AG08396 (cell line): ENCODE measurements around the gene ARHGAP10.
"Not testable (repeated sequence)": the region's sequence is repeated elsewhere in the genome, so short reads cannot be mapped to it uniquely, and the experiment has no call there.

Source experiments
- DNase-seq: peaks from one replicate; pipeline ENCODE4 v3.0.0; 2012; ENCODE audit warnings: low spot score, mixed read lengths

ARHGAP10 gene

DNA sequence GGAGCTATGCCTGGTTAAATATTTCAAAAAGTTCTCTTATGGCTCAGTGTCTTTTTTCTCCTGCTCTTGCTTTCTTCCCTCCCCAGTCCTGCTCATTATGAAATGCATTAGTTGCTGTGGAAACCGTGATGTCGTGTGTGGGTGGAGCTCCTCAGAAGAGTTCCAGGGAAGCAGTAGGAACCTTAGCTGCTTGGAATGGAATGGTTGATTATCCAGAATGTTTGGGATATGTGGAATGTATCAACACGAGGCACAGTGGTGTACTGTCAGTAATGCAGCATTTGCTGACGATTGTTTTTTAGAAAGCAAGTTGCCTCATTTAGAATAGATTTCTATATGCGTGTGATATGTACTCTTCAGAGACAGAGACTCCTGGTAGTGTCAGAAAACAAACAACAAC lies 333.2 kb downstream of the ARHGAP10 start:
- DNase-seq: peak; percentile 72

DNA sequence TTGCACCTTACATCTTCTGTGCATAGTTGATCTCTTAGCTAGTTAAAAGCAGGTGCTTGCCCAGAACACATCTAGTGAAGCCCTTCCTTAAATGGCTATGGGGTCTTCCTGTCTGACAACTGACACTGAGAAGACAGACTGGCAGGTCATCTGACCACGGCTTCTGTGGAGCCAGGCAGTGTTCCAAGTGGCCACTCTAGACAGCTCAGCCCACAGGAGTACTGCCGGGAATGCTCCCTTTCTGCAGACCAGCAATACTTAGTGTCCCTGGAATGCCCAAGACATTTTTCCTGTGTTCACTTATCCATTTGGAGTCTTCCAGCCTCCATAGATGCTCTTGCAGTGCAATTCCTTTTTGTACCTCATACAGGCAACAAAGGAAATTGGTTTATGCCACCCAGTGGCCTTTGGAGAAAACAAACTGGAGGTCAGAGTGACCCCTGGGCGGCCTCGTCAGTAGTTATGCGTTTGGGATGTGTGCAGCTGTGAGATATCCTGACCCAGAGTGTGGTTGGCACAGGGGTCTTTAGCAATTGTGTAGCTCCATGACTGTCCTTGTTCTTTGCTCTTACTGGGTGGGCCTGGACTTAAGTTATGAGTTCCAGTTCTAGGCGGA lies 335.5 kb downstream of the ARHGAP10 start:
- DNase-seq: no peak

DNA sequence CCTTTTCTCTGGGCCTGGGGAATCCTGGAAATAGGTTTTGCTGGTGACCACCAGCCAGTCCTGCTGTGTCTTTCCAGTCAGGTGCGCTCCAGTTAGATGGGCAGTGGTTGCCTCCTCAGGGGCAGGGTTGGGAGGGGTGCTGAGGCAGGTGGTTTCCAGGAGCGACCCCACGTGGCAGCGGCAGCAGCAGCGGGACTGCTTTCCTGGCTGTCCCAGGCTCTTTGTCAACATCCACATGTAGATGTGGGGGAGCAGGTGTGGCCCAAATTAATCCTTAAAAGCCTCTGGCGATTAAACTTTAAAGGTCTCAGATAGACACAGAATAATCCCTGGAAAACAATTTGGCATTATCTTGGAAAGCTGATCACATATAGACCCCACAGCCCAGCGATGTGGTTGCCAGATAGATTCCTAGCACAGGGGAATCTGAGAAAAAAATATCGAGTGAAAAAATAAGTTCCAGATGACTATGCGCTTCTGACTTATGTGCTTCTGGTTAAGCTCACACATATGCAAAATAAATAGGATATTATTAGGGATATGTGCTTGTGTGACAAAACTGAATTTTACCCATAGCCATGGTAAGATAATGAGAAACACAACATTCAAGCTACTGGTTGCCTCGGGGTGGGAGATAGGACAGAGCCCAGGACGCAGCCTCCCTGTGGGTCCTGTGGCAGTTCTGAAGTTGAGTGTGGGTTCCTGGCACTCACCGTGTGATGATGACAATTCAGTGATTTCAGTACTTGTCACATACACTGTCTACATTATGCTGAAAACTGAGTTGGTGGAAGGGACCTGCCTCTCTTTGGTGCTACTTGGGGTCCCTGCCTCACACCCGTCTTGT lies 336.4 kb downstream of the ARHGAP10 start:
- DNase-seq: no peak

DNA sequence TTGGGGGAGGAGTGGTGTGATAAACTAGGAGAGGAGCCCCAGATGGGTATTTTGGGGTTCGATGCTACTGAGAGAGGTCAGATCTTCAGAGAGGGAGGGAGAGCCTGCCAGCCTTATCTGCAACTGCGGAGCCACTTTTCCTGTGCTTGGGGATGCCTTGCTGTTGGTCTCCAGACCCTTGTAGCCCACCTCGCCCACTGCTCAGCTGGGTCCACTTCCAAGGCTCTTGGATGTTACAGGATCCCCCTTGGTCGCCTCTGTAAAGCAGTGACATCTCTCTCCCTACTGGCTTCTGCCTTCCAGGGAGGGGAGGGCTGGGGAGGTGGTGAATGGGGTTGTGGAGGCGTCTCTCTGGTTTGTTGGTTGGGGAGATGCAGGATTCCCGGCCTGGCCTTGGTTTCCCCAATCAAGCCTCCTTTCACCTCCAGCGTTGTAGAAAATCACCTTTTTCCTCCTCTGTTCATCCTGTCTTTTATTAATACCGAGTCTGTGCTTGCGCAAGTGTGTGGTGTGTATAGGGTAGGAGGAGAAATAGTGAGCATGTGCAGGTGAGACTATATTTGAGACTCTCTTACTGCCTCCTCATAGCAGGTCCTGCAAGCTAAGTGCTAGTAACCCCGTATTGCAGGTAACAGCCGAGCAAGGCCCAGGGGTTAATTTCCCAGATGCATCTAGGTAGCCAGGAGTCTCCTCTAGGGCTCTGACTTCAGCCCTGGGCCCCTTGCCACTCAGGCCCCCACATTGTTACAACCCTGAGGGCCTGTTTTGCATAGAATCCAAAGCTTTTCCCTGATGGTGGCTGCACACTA lies 337.4 kb downstream of the ARHGAP10 start:
- DNase-seq: no peak

DNA sequence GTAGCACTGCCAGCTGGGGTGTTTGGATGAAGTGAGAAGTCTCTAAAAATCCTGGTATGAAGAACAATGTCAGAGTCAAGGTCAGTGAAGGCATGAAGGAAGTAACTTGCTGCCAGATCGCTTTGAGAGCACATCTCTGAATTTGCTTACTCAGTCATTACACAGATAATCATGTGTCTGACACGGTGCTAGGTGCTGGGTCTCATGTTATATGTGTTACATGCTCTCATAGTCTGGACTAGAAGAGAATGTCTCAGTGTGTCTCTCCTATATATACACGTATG lies 337.9 kb downstream of the ARHGAP10 start:
- no peak for DNase-seq

DNA sequence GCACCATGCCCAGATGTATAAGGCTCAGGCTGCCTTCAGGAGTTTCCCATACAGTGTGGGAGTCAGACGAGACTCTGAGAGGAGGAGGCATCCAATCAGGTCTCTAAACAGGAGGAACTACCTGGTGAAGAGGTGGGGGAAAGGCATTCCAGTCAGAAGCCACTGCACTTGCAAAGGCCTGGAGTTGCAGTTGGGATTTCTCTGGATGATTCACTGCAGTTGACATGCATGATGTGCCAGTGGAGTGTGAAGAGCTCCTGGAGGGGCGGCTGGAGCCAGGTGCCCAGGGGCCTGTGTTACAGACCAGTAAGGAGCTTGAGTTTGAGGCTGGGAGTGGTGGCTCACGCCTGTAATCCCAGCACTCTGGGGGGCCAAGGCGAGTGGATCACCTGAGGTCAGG lies 339.1 kb downstream of the ARHGAP10 start:
- no peak for DNase-seq

DNA sequence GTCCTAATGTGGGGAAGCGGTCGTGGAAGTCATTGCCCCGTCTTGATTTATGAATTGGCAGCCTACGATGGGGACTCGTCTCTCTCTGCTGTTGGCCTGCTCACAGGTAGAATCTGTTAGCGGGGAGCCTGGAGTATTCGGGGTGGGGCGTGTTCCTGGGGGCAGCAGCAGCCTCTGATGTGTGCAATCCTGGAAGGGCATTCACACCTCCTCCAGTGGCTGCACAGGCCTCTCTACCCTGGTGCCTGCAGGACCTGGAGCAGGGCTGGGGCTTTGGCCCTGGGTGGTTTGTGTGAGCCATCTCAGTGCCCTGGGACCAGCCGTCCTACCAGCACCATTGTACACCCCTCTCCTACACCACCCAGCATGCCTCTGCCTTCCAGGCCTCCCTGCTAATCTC lies 340.9 kb downstream of the ARHGAP10 start:
- no peak for DNase-seq

DNA sequence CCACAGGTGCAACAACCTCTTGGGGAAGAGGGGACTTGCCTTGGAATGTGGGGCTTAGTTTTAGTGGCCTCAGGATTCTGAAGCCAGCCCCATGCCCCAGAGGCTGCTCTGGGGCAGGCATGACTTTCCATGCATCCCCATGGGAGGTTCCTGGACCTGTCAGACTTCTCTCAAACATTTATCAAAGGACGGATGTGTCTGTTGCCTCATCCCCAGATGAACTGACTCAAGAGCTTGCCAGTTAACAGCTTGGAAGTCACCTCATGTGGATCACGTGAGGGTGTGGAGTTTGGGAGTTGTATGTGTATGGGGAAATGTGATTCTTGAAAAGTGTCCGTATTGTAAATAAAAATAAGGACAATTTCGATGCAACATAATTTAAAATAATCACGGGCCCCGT lies 341.5 kb downstream of the ARHGAP10 start:
- DNase-seq: no peak

DNA sequence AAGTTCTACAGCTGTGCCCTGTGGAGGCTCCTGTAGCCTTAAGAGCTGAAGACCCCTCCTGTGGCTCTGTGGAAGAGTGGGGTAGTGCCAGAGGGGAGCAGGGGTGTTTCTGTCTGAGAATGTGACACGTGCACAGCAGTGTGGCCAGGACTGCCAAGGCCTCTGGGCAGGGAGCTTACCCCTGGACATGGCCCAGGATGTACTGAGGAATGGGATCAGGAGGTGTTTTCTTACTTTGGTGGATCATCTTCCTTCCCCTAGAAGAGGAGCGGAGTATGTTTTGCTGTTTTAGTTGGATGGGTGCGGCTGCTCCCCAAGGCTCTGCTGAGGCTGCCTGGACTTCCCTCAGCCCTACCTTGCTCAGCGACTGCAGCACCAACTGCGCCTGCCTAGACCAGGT lies 342.6 kb downstream of the ARHGAP10 start:
- no peak for DNase-seq

DNA sequence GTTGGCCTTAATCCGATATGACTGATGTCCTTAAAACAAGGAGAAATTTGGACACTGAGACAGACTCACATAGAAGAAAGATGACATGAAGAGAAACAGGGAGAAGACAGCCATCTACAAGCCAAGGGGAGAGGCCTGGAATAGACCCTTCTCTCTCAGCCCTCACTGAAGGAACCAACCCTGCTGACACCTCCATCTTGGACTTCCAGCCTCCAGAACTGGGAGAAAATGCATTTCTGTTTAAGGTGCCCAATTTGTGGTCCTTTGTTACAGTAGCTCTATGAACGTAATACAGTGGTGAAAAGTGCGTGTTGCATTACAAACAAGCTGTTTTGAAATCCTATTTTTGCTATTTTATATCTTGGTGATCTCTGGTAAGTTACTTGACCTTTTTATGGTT lies 343.6 kb downstream of the ARHGAP10 start:
- DNase-seq: no peak

DNA sequence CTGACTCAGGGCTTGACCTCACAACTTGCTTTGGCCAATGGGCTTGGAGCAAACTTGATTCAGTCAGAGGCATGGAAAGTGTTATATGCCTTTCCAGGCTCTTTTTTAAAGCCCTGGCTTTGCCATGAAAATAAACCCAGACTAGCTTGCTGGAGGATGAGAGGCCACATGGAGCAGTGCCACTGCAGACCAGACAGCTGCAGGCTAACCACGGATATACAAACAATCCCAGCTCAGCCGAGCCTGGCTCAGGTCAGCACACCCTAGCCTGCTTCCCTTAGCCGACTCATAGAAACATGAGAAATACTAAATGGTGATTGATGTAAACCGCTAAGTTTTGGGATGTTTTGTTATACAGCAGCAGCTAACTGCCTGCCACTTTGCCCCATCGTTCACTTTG lies 345.1 kb downstream of the ARHGAP10 start:
- peak; percentile 41 for DNase-seq

DNA sequence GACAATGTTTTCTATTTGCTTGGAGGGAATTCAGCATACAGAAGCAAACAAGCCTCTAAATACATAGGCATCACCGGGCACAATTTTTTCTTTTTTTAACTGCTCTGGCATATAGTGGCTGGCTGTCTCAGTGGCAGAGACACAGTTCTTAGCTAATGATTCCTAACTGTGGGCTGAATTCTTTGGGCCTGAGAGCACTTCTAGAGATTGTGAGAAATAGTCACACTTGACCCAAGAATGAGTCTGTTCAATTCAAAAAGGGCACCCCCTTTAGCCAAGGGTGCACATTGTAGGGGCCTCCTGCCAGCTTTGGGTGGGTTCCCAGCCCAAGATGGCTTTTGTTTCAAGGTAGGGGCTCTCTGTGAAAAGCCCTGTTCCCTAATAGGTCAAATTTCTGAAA lies 345.7 kb downstream of the ARHGAP10 start:
- DNase-seq: no peak

DNA sequence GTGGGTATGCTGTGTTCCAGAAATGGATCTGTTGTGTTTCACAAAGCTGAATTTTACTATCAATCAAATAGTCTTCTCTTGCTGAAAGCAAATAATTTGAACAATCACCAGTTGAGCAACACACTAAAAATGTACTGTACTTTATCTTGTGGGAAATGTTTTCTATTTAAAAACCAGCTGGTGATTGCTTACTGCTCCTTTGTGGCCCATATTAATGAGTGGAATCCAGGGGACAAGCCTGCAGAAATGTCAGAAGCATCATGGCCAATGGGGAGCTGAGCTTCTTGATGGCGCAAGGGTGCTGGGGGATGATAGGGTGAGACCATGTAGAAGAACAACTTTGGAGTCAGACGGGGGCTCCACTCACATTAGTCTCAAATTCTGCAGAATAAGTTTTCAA lies 346.2 kb downstream of the ARHGAP10 start:
- no peak for DNase-seq

DNA sequence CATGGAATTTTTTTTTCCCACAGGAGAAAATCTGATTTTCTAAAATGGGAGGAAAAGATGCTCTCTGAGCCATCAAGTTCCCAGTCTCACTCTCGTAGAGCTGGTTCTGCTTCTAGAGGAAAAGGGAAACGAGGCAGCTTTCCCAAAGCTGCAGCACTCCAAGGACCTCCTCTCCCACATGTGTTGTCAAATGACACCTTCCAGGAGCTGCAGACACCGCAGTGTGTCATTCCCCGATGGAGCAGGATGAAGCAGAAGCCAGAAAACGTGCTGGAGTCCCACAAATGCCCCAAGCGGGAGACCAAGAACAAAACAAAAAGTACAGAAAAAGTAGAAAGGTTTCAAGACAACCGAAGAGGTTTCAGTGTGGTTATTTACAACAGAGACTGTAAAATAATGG lies 348.1 kb downstream of the ARHGAP10 start:
- DNase-seq: no peak

DNA sequence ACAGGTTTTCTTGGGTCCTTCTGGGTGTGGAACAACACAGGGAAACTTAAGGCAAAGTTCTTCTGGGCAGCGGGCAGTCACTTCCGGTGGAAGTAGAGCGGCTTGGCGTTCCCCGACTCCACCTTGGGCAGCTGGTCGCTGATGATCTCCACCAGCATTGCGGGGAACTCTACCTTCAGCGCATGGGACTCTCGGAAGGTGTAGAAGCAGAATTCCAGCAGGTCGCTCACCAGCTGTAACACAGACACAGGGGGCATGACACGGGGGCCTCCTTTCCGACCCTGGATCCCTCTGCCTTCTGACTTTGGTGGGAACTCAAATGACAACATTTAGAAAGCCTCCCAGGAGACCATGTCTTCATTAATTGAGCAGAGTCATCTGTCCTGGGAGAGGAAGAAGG lies 349.4 kb downstream of the ARHGAP10 start:
- DNase-seq: no peak

DNA sequence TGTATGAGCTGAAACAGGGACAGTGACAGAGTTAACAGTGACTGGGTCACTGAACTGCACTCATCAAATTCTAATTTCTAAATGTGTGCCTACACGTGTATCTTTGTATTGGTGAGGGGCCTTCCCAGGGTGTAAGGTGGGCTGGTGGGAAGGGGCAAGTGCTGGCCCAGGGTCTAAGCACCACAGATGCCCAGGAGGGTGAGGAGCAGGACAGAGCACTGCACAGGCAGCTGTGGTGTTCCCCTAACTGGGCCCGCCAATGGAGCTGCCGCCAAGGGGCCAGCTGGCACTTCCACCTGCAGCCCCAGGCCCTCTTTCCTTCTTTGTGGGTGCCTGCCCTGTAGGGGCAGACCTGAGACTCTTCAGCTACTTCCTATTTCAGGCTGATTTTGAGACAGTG lies 349.9 kb downstream of the ARHGAP10 start:
- DNase-seq: no peak

DNA sequence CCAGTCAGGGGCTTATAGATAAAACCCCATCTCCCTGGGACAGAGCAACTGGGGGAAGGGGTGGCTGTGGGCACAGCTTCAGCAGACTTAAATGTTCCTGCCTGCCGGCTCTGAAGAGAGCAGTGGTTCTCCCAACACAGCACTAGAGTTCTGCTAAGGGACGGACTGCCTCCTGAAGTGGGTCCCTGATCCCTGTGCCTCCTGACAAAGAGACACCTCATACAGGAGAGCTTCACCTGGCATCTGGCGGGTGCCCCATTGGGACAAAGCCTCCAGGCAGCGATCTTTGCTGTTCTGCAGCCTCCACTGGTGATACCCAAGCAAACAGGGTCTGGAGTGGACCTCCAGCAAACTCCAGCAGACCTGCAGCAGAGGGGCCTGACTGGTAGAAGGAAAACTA lies 351.2 kb downstream of the ARHGAP10 start:
- DNase-seq: not testable (repeated sequence)

DNA sequence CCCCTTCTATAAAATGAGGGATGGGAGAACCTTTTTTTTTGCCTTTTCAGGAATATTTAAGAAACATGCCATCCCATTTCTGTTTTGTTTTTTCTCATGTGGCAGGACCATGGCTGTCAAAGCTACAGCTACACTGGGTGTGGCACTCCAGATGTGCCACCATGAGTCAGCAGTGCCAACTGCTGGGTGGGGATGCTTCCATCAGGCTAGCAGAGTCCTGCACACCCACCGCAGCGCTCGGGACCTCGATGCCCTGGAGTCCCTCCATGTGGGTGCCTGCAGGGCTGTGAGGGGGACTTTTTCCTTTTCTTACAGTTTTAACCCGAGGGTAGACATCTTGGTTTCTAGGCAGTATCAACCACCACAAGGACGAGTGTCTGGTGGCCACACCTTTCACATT lies 357.7 kb downstream of the ARHGAP10 start:
- no peak for DNase-seq

DNA sequence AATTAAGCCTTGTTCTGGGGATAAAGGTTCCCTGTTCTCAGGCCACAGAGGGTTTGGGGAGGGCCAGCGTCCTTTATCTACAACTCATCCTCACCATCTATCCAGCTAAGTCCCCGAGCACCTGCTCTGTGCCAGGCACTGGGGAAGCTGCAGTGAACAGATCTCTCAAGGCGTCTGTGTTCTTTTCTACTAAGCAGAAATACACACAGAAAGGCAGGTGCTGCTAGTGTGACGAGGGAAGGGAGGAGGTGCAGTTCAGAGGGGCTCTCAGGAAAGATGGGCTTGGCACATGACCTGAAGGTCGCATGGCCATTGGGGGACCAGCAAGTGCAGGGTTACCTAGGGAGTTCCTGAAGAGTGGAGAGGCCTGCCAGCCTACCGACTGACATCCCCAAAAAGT lies 358.1 kb downstream of the ARHGAP10 start:
- DNase-seq: no peak

DNA sequence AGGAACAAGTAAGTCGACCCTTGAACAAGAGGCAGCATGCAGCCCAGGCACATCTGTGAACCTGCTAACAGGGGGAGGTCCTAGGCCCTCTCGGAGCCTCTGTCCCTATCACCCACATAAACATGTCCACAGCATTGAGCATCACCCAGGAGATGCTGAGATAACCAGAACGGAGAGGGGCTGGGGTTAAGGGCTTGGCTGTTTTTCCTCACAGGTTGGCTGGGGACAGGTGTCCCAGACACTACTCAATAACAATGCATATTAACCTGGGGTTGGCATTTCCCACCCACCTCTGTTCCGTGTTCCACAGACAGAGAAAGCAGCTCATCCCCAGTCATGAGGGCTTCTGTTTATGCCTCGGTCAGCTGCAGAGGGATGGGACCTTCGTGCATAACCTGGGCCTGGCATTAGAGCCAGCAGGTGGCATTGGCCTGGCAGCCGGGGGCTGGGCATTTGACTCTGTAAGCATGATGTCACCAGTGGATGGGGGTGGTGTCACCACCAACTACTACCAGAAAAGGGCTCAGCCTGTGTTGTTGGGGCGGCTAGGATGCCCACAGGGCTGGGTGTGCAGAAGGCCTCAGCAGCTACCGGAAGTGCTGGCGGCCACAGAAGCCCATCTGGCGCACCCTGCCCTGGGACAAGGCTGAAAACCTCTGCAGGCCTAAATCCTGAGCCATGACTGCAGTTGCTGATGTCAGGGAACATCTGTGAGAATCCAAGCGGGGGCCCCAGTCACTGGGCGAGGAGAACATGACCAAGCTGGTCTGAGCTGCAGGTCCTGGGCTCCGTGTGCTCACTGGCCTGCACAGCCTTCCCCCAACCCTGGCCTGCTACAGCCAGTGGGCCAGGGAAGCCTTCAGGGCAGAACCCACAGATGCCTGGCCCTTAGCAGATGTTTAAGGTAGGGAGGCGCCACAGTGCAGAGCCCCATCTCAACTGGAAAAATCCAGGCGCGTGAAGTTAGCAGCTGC lies 358.9 kb downstream of the ARHGAP10 start:
- DNase-seq: no peak

DNA sequence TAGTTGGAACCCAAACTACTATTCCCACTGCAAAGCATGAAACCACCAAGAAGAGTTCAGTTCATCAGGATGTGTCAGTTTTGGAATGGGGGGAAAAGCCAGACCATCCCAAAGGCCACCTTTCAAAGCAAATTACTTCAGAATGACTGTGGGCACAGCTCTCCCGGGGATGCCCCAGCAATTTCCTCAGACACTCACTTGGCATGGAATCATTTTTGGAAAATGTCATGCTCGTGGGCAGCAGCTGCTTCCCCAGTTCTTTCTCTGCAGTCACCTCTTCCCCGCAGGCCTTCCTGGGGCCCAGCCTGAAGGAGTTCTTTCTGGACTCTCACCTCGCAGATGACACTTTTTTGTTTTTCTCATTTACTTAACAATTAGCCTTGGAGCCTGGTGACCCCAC lies 360.0 kb downstream of the ARHGAP10 start:
- no peak for DNase-seq
